GM12891 (cell line): Measurements from ENCODE around the gene NFATC2IP.
"Not testable (repeated sequence)": the region's sequence is repeated elsewhere in the genome, so short reads cannot be mapped to it uniquely, and the experiment has no call there.

Source experiments
- DNase-seq: peaks from one replicate; pipeline ENCODE4 v3.0.0; 2011; ENCODE audit warnings: low spot score; ENCODE audit not compliant: insufficient read length
- FAIRE-seq: peaks from 2 replicates; lab custom pipeline; 2011; peaks lifted over from hg19 to GRCh38; lab: Jason Lieb, UNC
- PAX5 ChIP-seq: IDR thresholded peaks from 2 replicates; pipeline ENCODE4 v1.6.1; 2011; ENCODE audit warnings: low read length, moderate library complexity, mild to moderate bottlenecking; ENCODE audit not compliant: insufficient read depth, severe bottlenecking
- POLR2A ChIP-seq: IDR thresholded peaks from 2 replicates; pipeline ENCODE4 v1.6.1; 2011; ENCODE audit warnings: low read depth, low read length, control low read depth
- POLR2AphosphoS5 ChIP-seq: IDR thresholded peaks from 2 replicates; pipeline ENCODE4 v1.6.1; 2011; ENCODE audit warnings: low read depth, low read length, control low read depth
- POU2F2 ChIP-seq: IDR thresholded peaks from 2 replicates; pipeline ENCODE4 v1.6.1; 2011; ENCODE audit warnings: low read depth, mild to moderate bottlenecking, control low read depth, low read length, moderate library complexity
- SPI1 ChIP-seq: IDR thresholded peaks from 2 replicates; pipeline ENCODE4 v1.6.1; 2011; ENCODE audit warnings: low read depth, low read length, control low read depth
- TAF1 ChIP-seq: IDR thresholded peaks from 2 replicates; pipeline ENCODE4 v1.6.1; 2011; ENCODE audit warnings: low read depth, low read length, control low read depth

The NFATC2IP gene

GRCh38 chr16:28964072-28964471, 13.3 kb downstream of the NFATC2IP start:
- no peak for DNase-seq
- TF ChIP-seq SPI1, result no peak
- TF ChIP-seq PAX5, result no peak
- TF ChIP-seq POU2F2, result no peak
- no peak for TF ChIP-seq TAF1
- TF ChIP-seq POLR2A, result no peak
- no peak for TF ChIP-seq POLR2AphosphoS5
- no peak for FAIRE-seq

- DNase-seq (no peak), FAIRE-seq (no peak)
- TF ChIP-seq SPI1 (no peak), POLR2A (no peak), POU2F2 (no peak), PAX5 (no peak), POLR2AphosphoS5 (no peak), TAF1 (no peak)
Observed at GRCh38 chr16:28964496-28964895, 13.8 kb downstream of the NFATC2IP start.

- TF ChIP-seq PAX5, result no peak
- TF ChIP-seq POLR2AphosphoS5, result 0 out of 2 replicates have a peak, but pooled peaks have one; percentile 48
- TF ChIP-seq POU2F2, result no peak
- TF ChIP-seq TAF1, result no peak
- FAIRE-seq, result no peak
- no peak for DNase-seq
Observed at GRCh38 chr16:28967156-28967555, 16.4 kb downstream of the NFATC2IP start.

- not testable (repeated sequence) for FAIRE-seq, DNase-seq
Observed at GRCh38 chr16:28969696-28970095, 19.0 kb downstream of the NFATC2IP start.

GRCh38 chr16:28974007-28974436, 23.3 kb downstream of the NFATC2IP start:
- TF ChIP-seq POLR2A (no peak), SPI1 (no peak), PAX5 (no peak), POLR2AphosphoS5 (no peak), POU2F2 (no peak), TAF1 (no peak)
- FAIRE-seq (no peak), DNase-seq (no peak)

GRCh38 chr16:28974437-28975157, 23.9 kb downstream of the NFATC2IP start, which contains the start of gene SPNS1:
TSS of gene SPNS1 (plus strand) at chr16:28974778. CDS start at chr16:28975152, 374 bp downstream.
- FAIRE-seq (peak; percentile 89), DNase-seq (peak; percentile 99)
- TF ChIP-seq TAF1, result peak; percentile 92
- no peak for TF ChIP-seq SPI1
- peak; percentile 82 for TF ChIP-seq POLR2A
- peak; percentile 99 for TF ChIP-seq PAX5
- peak; percentile 42; the same call in 1 of the 2 replicates for TF ChIP-seq POLR2AphosphoS5
- TF ChIP-seq POU2F2, result peak; percentile 58

GRCh38 chr16:28975158-28975599, 24.4 kb downstream of the NFATC2IP start:
- TF ChIP-seq PAX5 (no peak), POU2F2 (no peak), SPI1 (no peak), POLR2A (no peak), TAF1 (no peak), POLR2AphosphoS5 (no peak)
- no peak for DNase-seq
- FAIRE-seq, result no peak

GRCh38 chr16:28977703-28978662, 27.2 kb downstream of the NFATC2IP start:
- FAIRE-seq, result peak; percentile 33
- TF ChIP-seq SPI1 (no peak), POU2F2 (no peak), TAF1 (no peak), PAX5 (no peak), POLR2A (no peak), POLR2AphosphoS5 (no peak)
- no peak for DNase-seq

GRCh38 chr16:28980330-28980729, 29.6 kb downstream of the NFATC2IP start:
- not testable (repeated sequence) for DNase-seq, FAIRE-seq
